Left ventricle myocardium inferior (tissue), 1 donor: ENCODE results near the gene PROCA1. TPM values are rescaled to one million over a fixed set of nuclear protein-coding genes. Genes with fewer than 3 reads are reported as not detected.

Experiments
- DNase-seq: peaks from one replicate; pipeline ENCODE4 v3.0.0-alpha.2; 2020
- H3K27ac ChIP-seq: fragments of 200-600 bp; replicated peaks from 2 replicates; pipeline ENCODE4 v1.8.0; 2021
- H3K27me3 ChIP-seq: fragments of 200-600 bp; 2 replicates; pipeline ENCODE4 v1.8.0; 2021; ENCODE audit warnings: low read depth
- H3K36me3 ChIP-seq: fragments of 200-600 bp; 2 replicates; pipeline ENCODE4 v1.8.0; 2021
- H3K4me1 ChIP-seq: fragments of 200-600 bp; 2 replicates; pipeline ENCODE4 v1.8.0; 2021
- H3K4me3 ChIP-seq: fragments of 200-600 bp; 2 replicates; pipeline ENCODE4 v1.8.0; 2021; ENCODE audit warnings: mild to moderate bottlenecking, moderate library complexity
- H3K9me3 ChIP-seq: fragments of 200-600 bp; replicated peaks from 2 replicates; pipeline ENCODE4 v1.8.0; 2021
- CTCF ChIP-seq: fragments of 200-600 bp; IDR thresholded peaks from 2 replicates; pipeline ENCODE4 v1.8.0; 2021; ENCODE audit warnings: antibody characterized with exemption, mild to moderate bottlenecking, borderline replicate concordance
- intact Hi-C: fragments of 100-400 bp; cut with micrococcal nuclease; formaldehyde crosslinking; loops from one replicate; pipeline ENCODE4 v1.11.0; 2022
- long read RNA-seq: library from polyadenylated mRNA; unstranded; transcript quantifications from one replicate; pipeline ENCODE4 v2.0.0, GENCODE V29; 2021
- total RNA-seq: library from RNA; stranded (reverse); fragmentation: NEBNext Ultra II Directional; extraction: Animal tissue kit (Norgen Biotek cat#: 25700); gene quantifications from one replicate; pipeline ENCODE4 v1.2.1, GENCODE V29; 2021
- donor health status: DM: no; HTN: yes; CAD: no; lungs with severe emphysema.

Gene PROCA1
- 1.3 TPM for total RNA-seq
- long read RNA-seq, partial matches to known transcripts, result 0 of 4 reads
- long read RNA-seq, other reads (novel, unspliced or antisense), result 4 of 4 reads

- intact Hi-C loops, result no loop called here
- TF ChIP-seq CTCF, result no peak
- H3K9me3 ChIP-seq, result no peaks in the 10 kb centered on the region
- no peak for DNase-seq
- H3K4me1 ChIP-seq, result peaks cover 35% of the 10 kb centered on the region
- peak within 1 kb of the TSS; percentile 95 for H3K27ac ChIP-seq
- H3K4me3 ChIP-seq, result peak within 1 kb of the TSS; percentile 79
- H3K36me3 ChIP-seq, result peaks cover 18% of the 10 kb centered on the region
- H3K27me3 ChIP-seq, result peaks cover 2% of the 10 kb centered on the region
Observed at GRCh38 chr17:28711723-28712031, at the start of gene PROCA1. TSS of gene PROCA1 (minus strand) at chr17:28711888. CDS start at chr17:28711660, 228 bp downstream.

GRCh38 chr17:28760601-28761562 lies 49.2 kb upstream of the PROCA1 start:
- peak; percentile 64 for DNase-seq
- Histone ChIP-seq H3K36me3 (peaks cover 25% of the 10 kb centered on the region), H3K4me3 (no peak overlapping the region), H3K4me1 (peaks cover 29% of the 10 kb centered on the region), H3K9me3 (no peaks in the 10 kb centered on the region), H3K27me3 (no peaks in the 10 kb centered on the region), H3K27ac (peak overlapping the region; percentile 48)
- no peak for TF ChIP-seq CTCF
- intact Hi-C loops, result loop anchor here (10.0 kb wide), 2 partner anchors 74 to 154 kb away; no protein-coding TSS in a partner anchor

- Histone ChIP-seq H3K27ac (no peak overlapping the region), H3K4me1 (peaks cover 29% of the 10 kb centered on the region), H3K27me3 (no peaks in the 10 kb centered on the region), H3K4me3 (no peak overlapping the region), H3K36me3 (peaks cover 22% of the 10 kb centered on the region), H3K9me3 (no peaks in the 10 kb centered on the region)
- no peak for DNase-seq
- TF ChIP-seq CTCF, result no peak
- intact Hi-C loops, result no loop called here
Observed at GRCh38 chr17:28759256-28759865, 47.7 kb upstream of the PROCA1 start.

- Histone ChIP-seq H3K27me3 (no peaks in the 10 kb centered on the region), H3K27ac (no peak overlapping the region), H3K4me3 (no peak overlapping the region), H3K4me1 (peaks cover 24% of the 10 kb centered on the region), H3K36me3 (peaks cover 22% of the 10 kb centered on the region), H3K9me3 (no peaks in the 10 kb centered on the region)
- no peak for TF ChIP-seq CTCF
- DNase-seq, result no peak
- intact Hi-C loops, result no loop called here
Observed at GRCh38 chr17:28758411-28759121, 46.9 kb upstream of the PROCA1 start.

GRCh38 chr17:28756049-28756804 lies 44.5 kb upstream of the PROCA1 start:
- Histone ChIP-seq H3K9me3 (no peaks in the 10 kb centered on the region), H3K4me3 (no peak overlapping the region), H3K27me3 (no peaks in the 10 kb centered on the region), H3K27ac (no peak overlapping the region), H3K36me3 (peaks cover 22% of the 10 kb centered on the region), H3K4me1 (peaks cover 15% of the 10 kb centered on the region)
- no peak for DNase-seq
- TF ChIP-seq CTCF, result no peak
- intact Hi-C loops, result no loop called here
